Stimulated activated CD4-positive, alpha-beta T cell treated with anti-CD3 and anti-CD28 coated beads, TNF-alpha, amount 100 ng/mL, for 4 hours (primary cell): Measurements from ENCODE around the gene CLIC4.

Source experiments
- DNase-seq, 3 experiments: peaks; one replicate each; pipeline ENCODE4 v3.0.0-alpha.2; 2020; ENCODE audit warnings: low read depth in 3 of 3

The CLIC4 gene

GRCh38 chr1:24858277-24858676 is 113.0 kb downstream of the CLIC4 start:
- DNase-seq, result no peak

- DNase-seq, result no peak
Measured at GRCh38 chr1:24859063-24860010, 114.1 kb downstream of the CLIC4 start.

GRCh38 chr1:24860841-24861240 is 115.6 kb downstream of the CLIC4 start:
- no peak for DNase-seq

- DNase-seq, result no peak
Measured at GRCh38 chr1:24861821-24862727, 116.8 kb downstream of the CLIC4 start.

- no peak for DNase-seq
Measured at GRCh38 chr1:24862775-24863483, 117.7 kb downstream of the CLIC4 start.

GRCh38 chr1:24864370-24864777 is 119.1 kb downstream of the CLIC4 start:
- DNase-seq, result no peak

GRCh38 chr1:24865168-24865567 is 119.9 kb downstream of the CLIC4 start:
- no peak for DNase-seq

GRCh38 chr1:24865587-24865986 is 120.3 kb downstream of the CLIC4 start:
- no peak for DNase-seq

GRCh38 chr1:24866211-24867083 is 121.2 kb downstream of the CLIC4 start:
- DNase-seq, result no peak

- DNase-seq, result no peak
Measured at GRCh38 chr1:24867084-24867870, 122.0 kb downstream of the CLIC4 start.

GRCh38 chr1:24868016-24868875 is 123.0 kb downstream of the CLIC4 start:
- no peak for DNase-seq

GRCh38 chr1:24870551-24871195 is 125.4 kb downstream of the CLIC4 start:
- DNase-seq, result no peak

GRCh38 chr1:24871306-24871901 is 126.2 kb downstream of the CLIC4 start:
- DNase-seq, result no peak

GRCh38 chr1:24872061-24872850 is 127.0 kb downstream of the CLIC4 start:
- DNase-seq, result no peak

GRCh38 chr1:24873148-24873547 is 127.9 kb downstream of the CLIC4 start:
- DNase-seq, result no peak

- DNase-seq, result no peak
Measured at GRCh38 chr1:24874056-24874455, 128.8 kb downstream of the CLIC4 start.

GRCh38 chr1:24874611-24875234 is 129.5 kb downstream of the CLIC4 start:
- no peak for DNase-seq
